Measurements from ENCODE around the gene MMP2. TPM values are rescaled to one million over a fixed set of nuclear protein-coding genes. Genes with fewer than 3 reads are reported as not detected.

The MMP2 gene
- total and polyA plus RNA-seq, 2 of the 8 experiments (the other 6 are each of a cell fraction or from before 2014, with no cell fraction given), result 33.6 to 58.2 TPM

DNA sequence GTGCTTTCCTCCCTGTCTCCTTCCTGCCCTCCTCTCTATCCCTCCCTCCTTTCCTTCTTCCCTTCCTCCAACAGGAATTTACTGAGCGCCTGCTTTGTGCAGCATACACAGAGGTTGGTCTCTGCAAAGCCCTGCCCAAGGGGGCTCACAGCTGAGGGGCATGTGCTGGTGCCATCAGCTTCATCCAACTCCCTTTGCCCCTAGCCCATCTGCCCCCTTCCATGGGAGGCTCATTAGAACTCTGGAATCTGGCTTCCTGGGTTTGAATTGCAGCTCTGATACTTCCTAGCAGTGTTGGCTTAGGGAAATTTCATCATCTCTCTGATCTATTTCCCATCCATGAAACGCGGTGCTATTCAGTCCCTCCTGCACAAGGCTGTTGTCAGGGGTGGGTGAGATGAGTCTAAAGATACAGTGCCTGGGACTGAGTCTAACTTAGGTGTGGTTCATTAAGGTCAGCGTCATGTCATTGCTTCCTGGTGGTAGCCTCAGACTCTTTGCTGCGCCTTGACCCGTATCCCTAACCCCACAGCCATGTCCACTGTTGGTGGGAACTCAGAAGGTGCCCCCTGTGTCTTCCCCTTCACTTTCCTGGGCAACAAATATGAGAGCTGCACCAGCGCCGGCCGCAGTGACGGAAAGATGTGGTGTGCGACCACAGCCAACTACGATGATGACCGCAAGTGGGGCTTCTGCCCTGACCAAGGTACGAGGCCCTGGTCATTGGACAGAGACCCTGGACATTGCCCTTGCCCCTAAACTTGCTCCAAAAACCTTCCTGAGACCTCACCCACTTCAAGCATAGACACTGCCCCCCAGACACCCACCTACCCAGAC is 10.3 kb downstream of the MMP2 start:
- Histone ChIP-seq H3K23ac (ENCODE audit: insufficient read length) (no peak overlapping the region), H3K18ac (ENCODE audit: extremely low read depth, low read length) (no peak overlapping the region), H3K23me2 (ENCODE audit: low read depth, low read length) (no peaks in the 10 kb centered on the region; the same call in 1 of the 2 replicates), H3K79me2 (ENCODE audit: control insufficient read depth in 1 of 2, insufficient read depth in 2 of 2, low read length in 2 of 2) (no peaks in the 10 kb centered on the region), H2AFZ (ENCODE audit: low read length) (no peak overlapping the region), H3K27me3 (replicated peaks in 1 of 4; ENCODE audit: control insufficient read depth in 3 of 4, extremely low read depth in 1 of 4, insufficient read depth in 3 of 4, low read length in 3 of 4) (no peaks in the 10 kb centered on the region), H3K36me3 (ENCODE audit: control insufficient read depth in 2 of 4, insufficient read depth in 4 of 4, low read length in 3 of 4) (no peaks in the 10 kb centered on the region), H2BK120ac (replicated peaks; ENCODE audit: low read depth, low read length) (no peak overlapping the region), H3K27ac (ENCODE audit: low read depth, low read length) (no peak overlapping the region), H4K8ac (ENCODE audit: extremely low read depth, insufficient read depth, low read length) (no peak overlapping the region), H3K79me1 (ENCODE audit: low read depth, low read length) (no peaks in the 10 kb centered on the region), H3K4ac (replicated peaks; ENCODE audit: insufficient read length, low read depth, low read length) (no peak overlapping the region), H3K4me1 (replicated peaks in 1 of 4; ENCODE audit: control insufficient read depth in 3 of 4, insufficient read depth in 4 of 4, low read length in 3 of 4) (no peaks in the 10 kb centered on the region; a peak in 1 of 7 replicates), H2BK15ac (ENCODE audit: low read length) (no peak overlapping the region), H3K56ac (replicated peaks; ENCODE audit: insufficient read length, low read depth, low read length) (no peak overlapping the region), H2BK20ac (ENCODE audit: low read length) (no peak overlapping the region), H4K5ac (ENCODE audit: insufficient read length, low read depth, low read length) (no peak overlapping the region), H3K4me2 (ENCODE audit: insufficient read depth in 1 of 2, low read depth in 2 of 2, low read length in 2 of 2) (no peak overlapping the region), H3K9ac (replicated peaks in 1 of 4; ENCODE audit: extremely low read depth in 1 of 4, low read depth in 3 of 4, low read length in 3 of 4) (no peak overlapping the region), H2BK12ac (ENCODE audit: low read depth, low read length) (no peak overlapping the region), H3K9me3 (ENCODE audit: insufficient read depth in 2 of 2, low read depth in 1 of 2, low read length in 1 of 2) (no peaks in the 10 kb centered on the region), H3K14ac (ENCODE audit: insufficient read length) (no peak overlapping the region), H4K91ac (replicated peaks; ENCODE audit: insufficient read length, low read length) (no peak overlapping the region), H4K20me1 (replicated peaks in 1 of 2; ENCODE audit: control insufficient read depth in 1 of 2, insufficient read depth in 2 of 2, low read length in 2 of 2) (peaks cover 0 to 1% of the 10 kb centered on the region in 2 experiments), H2BK5ac (ENCODE audit: low read depth, low read length) (no peak overlapping the region), H3K4me3 (ENCODE audit: extremely low read depth in 1 of 4, insufficient read depth in 2 of 4, low read depth in 3 of 4, low read length in 4 of 4) (no peak overlapping the region), H2AK5ac (ENCODE audit: low read depth, low read length) (no peak overlapping the region)
- no peak for TF ChIP-seq PHF8 (conservative IDR thresholded peaks at IDR 0.05; ENCODE audit: low read depth, low read length)
- TF ChIP-seq EGR1 (IDR thresholded peaks at IDR 0.05; ENCODE audit: borderline replicate concordance, low read depth, low read length), result no peak
- no peak for TF ChIP-seq CEBPB (IDR thresholded peaks at IDR 0.05; ENCODE audit: low read depth, low read length)
- no peak for TF ChIP-seq TAF1 (IDR thresholded peaks at IDR 0.05; ENCODE audit: low read depth, low read length)
- no peak for TF ChIP-seq KDM5A (IDR thresholded peaks at IDR 0.05; ENCODE audit: low read length)
- TF ChIP-seq GABPA (IDR thresholded peaks at IDR 0.05; ENCODE audit: borderline replicate concordance, insufficient read depth, low read length), result no peak
- no peak for TF ChIP-seq POLR2AphosphoS5 (IDR thresholded peaks at IDR 0.05; ENCODE audit: low read depth, low read length)
- TF ChIP-seq BRCA1 (IDR thresholded peaks at IDR 0.05; ENCODE audit: low read depth, low read length), result no peak
- no peak for TF ChIP-seq HDAC2 (IDR thresholded peaks at IDR 0.05; ENCODE audit: borderline replicate concordance in 1 of 2, low read depth in 2 of 2, low read length in 2 of 2)
- ChIA-PET CTCF (ENCODE audit: partially characterized antibody) (interaction anchor here (1.3 to 5.8 kb wide), 3 partner anchors 13 to 213 kb away, joined by 6 to 39 read pairs (median 6); no protein-coding TSS in a partner anchor), POLR2A (ENCODE audit: partially characterized antibody) (interaction anchor here (2.3 kb wide), 1 partner anchor 9 kb away, joined by 6 read pairs; no protein-coding TSS in a partner anchor)
- DNase-seq (ENCODE audit: low read depth in 1 of 2, low spot score in 2 of 2) (no peak), FAIRE-seq (no peak)
- WGBS, 2 experiments (ENCODE audit: extremely low coverage in 1 of 2, insufficient coverage in 1 of 2, insufficient read length in 1 of 2, insufficient replicate concordance in 2 of 2, low coverage in 1 of 2, low lambda C conversion rate in 2 of 2, missing lambda C conversion rate in 1 of 2), result 93% methylated on average over 14 of the region's 14 CpGs; no CpG with 5 or more reads in 1 of the 2 experiments
